ENCODE measurements around the gene ASCC2. TPM values are rescaled to one million over a fixed set of nuclear protein-coding genes. Genes with fewer than 3 reads are reported as not detected.

The ASCC2 gene
- total RNA-seq, 2 experiments from 2014 or later: 86.5 to 91.4 TPM

- Mint-ChIP-seq H3K27me3 (ENCODE audit: low read depth) (no peaks in the 10 kb centered on the region), H3K4me1 (ENCODE audit: low read depth) (no peaks in the 10 kb centered on the region), H3K27ac (no peak overlapping the region), H3K36me3 (ENCODE audit: low read depth) (no peaks in the 10 kb centered on the region), H3K4me3 (no peak overlapping the region), H3K9me3 (ENCODE audit: insufficient read depth) (no peaks in the 10 kb centered on the region)
- ChIA-PET CTCF (interaction anchor here (1.4 kb wide), 1 partner anchor 153 kb away, joined by 3 read pairs; no protein-coding TSS in a partner anchor), POLR2A (interaction anchor here (0.8 to 1.1 kb wide), 2 partner anchors 9 to 16 kb away, joined by 3 to 4 read pairs; partner anchors contain the start of genes UQCR10 and ZMAT5)
- DNase-seq (no peak), ATAC-seq (no peak)
These were observed 55.8 kb downstream of the ASCC2 start for GRCh38 chr22:29782061-29782845.

- no peak overlapping the region for H3K27ac Mint-ChIP-seq
- H3K4me3 Mint-ChIP-seq: no peak overlapping the region
- no peaks in the 10 kb centered on the region for H3K4me1 Mint-ChIP-seq (ENCODE audit: low read depth)
- no peaks in the 10 kb centered on the region for H3K36me3 Mint-ChIP-seq (ENCODE audit: low read depth)
- no peaks in the 10 kb centered on the region for H3K27me3 Mint-ChIP-seq (ENCODE audit: low read depth)
- ChIA-PET POLR2A (interaction anchor here (1.1 kb wide), 1 partner anchor 14 kb away, joined by 4 read pairs; the partner anchor contains the start of genes UQCR10 and ZMAT5), CTCF (interaction anchor here (0.6 to 1.4 kb wide), 2 partner anchors 38 to 154 kb away, joined by 3 read pairs; no protein-coding TSS in a partner anchor)
- DNase-seq: no peak
- no peaks in the 10 kb centered on the region for H3K9me3 Mint-ChIP-seq (ENCODE audit: insufficient read depth)
- no peak for ATAC-seq
These were observed 57.1 kb downstream of the ASCC2 start for GRCh38 chr22:29780748-29781676.

GRCh38 chr22:29780220-29780619 is 57.9 kb downstream of the ASCC2 start:
- Mint-ChIP-seq H3K36me3 (ENCODE audit: low read depth) (no peaks in the 10 kb centered on the region), H3K27ac (no peak overlapping the region), H3K4me3 (no peak overlapping the region), H3K4me1 (ENCODE audit: low read depth) (no peaks in the 10 kb centered on the region), H3K9me3 (ENCODE audit: insufficient read depth) (no peaks in the 10 kb centered on the region), H3K27me3 (ENCODE audit: low read depth) (no peaks in the 10 kb centered on the region)
- ATAC-seq: no peak
- ChIA-PET CTCF (no interaction called here), POLR2A (no interaction called here)
- DNase-seq: no peak

- Mint-ChIP-seq H3K27me3 (ENCODE audit: low read depth) (no peaks in the 10 kb centered on the region), H3K36me3 (ENCODE audit: low read depth) (peaks cover 26% of the 10 kb centered on the region)
- no peak for ATAC-seq
These were observed 64.8 kb downstream of the ASCC2 start for GRCh38 chr22:29773233-29773632.

GRCh38 chr22:29772170-29772641 is 65.9 kb downstream of the ASCC2 start:
- no peak overlapping the region for H3K4me3 Mint-ChIP-seq
- peaks cover 17% of the 10 kb centered on the region for H3K4me1 Mint-ChIP-seq (ENCODE audit: low read depth)
- H3K9me3 Mint-ChIP-seq (ENCODE audit: insufficient read depth): no peaks in the 10 kb centered on the region
- POLR2A ChIA-PET: no interaction called here
- peaks cover 27% of the 10 kb centered on the region for H3K36me3 Mint-ChIP-seq (ENCODE audit: low read depth)
- no peak overlapping the region for H3K27ac Mint-ChIP-seq
- CTCF ChIA-PET: interaction anchor here (1.4 kb wide), 1 partner anchor 232 kb away, joined by 5 read pairs; no protein-coding TSS in a partner anchor
- no peak for DNase-seq
- H3K27me3 Mint-ChIP-seq (ENCODE audit: low read depth): no peaks in the 10 kb centered on the region
- no peak for ATAC-seq

More at GRCh38 chr22:29773233-29773632, 64.8 kb downstream of the ASCC2 start:
- Mint-ChIP-seq H3K4me1 (ENCODE audit: low read depth) (peaks cover 12% of the 10 kb centered on the region), H3K9me3 (ENCODE audit: insufficient read depth) (no peaks in the 10 kb centered on the region), H3K4me3 (no peak overlapping the region), H3K27ac (no peak overlapping the region)
- no peak for DNase-seq
- CTCF ChIA-PET: interaction anchor here (0.8 to 1.4 kb wide), 3 partner anchors 231 to 482 kb away, joined by 3 to 5 read pairs (median 3); no protein-coding TSS in a partner anchor
- POLR2A ChIA-PET: interaction anchor here (0.6 kb wide), 1 partner anchor 169 kb away, joined by 3 read pairs; no protein-coding TSS in a partner anchor

GRCh38 chr22:29769723-29770321 is 68.3 kb downstream of the ASCC2 start:
- POLR2A ChIA-PET: interaction anchor here (0.6 kb wide), 1 partner anchor 70 kb away, joined by 3 read pairs; no protein-coding TSS in a partner anchor
- H3K36me3 Mint-ChIP-seq (ENCODE audit: low read depth): peaks cover 31% of the 10 kb centered on the region
- peaks cover 33% of the 10 kb centered on the region for H3K4me1 Mint-ChIP-seq (ENCODE audit: low read depth)
- no peaks in the 10 kb centered on the region for H3K27me3 Mint-ChIP-seq (ENCODE audit: low read depth)
- no peak overlapping the region for H3K4me3 Mint-ChIP-seq
- CTCF ChIA-PET: interaction anchor here (0.6 kb wide), 1 partner anchor 245 kb away, joined by 3 read pairs; no protein-coding TSS in a partner anchor
- no peak overlapping the region for H3K27ac Mint-ChIP-seq
- H3K9me3 Mint-ChIP-seq (ENCODE audit: insufficient read depth): no peaks in the 10 kb centered on the region
- ATAC-seq: no peak
- no peak for DNase-seq

- Mint-ChIP-seq H3K36me3 (ENCODE audit: low read depth) (peaks cover 31% of the 10 kb centered on the region), H3K27me3 (ENCODE audit: low read depth) (no peaks in the 10 kb centered on the region), H3K9me3 (ENCODE audit: insufficient read depth) (no peaks in the 10 kb centered on the region), H3K4me3 (peak overlapping the region; percentile 93), H3K4me1 (ENCODE audit: low read depth) (peaks cover 42% of the 10 kb centered on the region), H3K27ac (peak overlapping the region; percentile 92)
- DNase-seq: no peak
- ChIA-PET CTCF (no interaction called here), POLR2A (no interaction called here)
- no peak for ATAC-seq
These were observed 69.9 kb downstream of the ASCC2 start for GRCh38 chr22:29768052-29768693.

GRCh38 chr22:29767171-29768051 is 70.7 kb downstream of the ASCC2 start, which contains the start of gene UQCR10:
Gene UQCR10, plus strand, starts transcription at chr22:29767369. Its CDS starts 30 bp downstream, at chr22:29767399.
- CTCF ChIA-PET: interaction anchor here (0.9 to 1.2 kb wide), 3 partner anchors 131 to 237 kb away, joined by 3 to 5 read pairs (median 5); no protein-coding TSS in a partner anchor
- H3K27ac Mint-ChIP-seq: peak within 1 kb of the TSS; percentile 92
- POLR2A ChIA-PET: interaction anchor here (1.0 to 1.7 kb wide), 5 partner anchors 14 to 116 kb away, joined by 3 to 8 read pairs (median 4); partner anchors contain the start of genes ASCC2 and MTMR3

GRCh38 chr22:29766632-29767170 is 71.4 kb downstream of the ASCC2 start, which contains the start of gene ZMAT5:
Gene ZMAT5, minus strand, starts transcription at chr22:29767007. Its CDS starts 18,463 bp downstream, at chr22:29748544.
- Mint-ChIP-seq H3K27ac (peak within 1 kb of the TSS; percentile 92), H3K27me3 (ENCODE audit: low read depth) (no peaks in the 10 kb centered on the region), H3K4me3 (peak within 1 kb of the TSS; percentile 93), H3K4me1 (ENCODE audit: low read depth) (peaks cover 42% of the 10 kb centered on the region), H3K36me3 (ENCODE audit: low read depth) (peaks cover 28% of the 10 kb centered on the region), H3K9me3 (ENCODE audit: insufficient read depth) (no peaks in the 10 kb centered on the region)
- ChIA-PET POLR2A (interaction anchor here (1.0 to 1.7 kb wide), 5 partner anchors 15 to 117 kb away, joined by 3 to 8 read pairs (median 4); partner anchors contain the start of genes ASCC2 and MTMR3), CTCF (interaction anchor here (0.9 to 1.2 kb wide), 3 partner anchors 131 to 238 kb away, joined by 3 to 5 read pairs (median 5); no protein-coding TSS in a partner anchor)
- peak; percentile 97 for DNase-seq
- peak; percentile 96 for ATAC-seq

More at GRCh38 chr22:29767171-29768051, 70.7 kb downstream of the ASCC2 start, which contains the start of gene UQCR10:
- H3K4me1 Mint-ChIP-seq (ENCODE audit: low read depth): peaks cover 42% of the 10 kb centered on the region
- peak; percentile 87 for ATAC-seq
- H3K4me3 Mint-ChIP-seq: peak within 1 kb of the TSS; percentile 93
- peaks cover 31% of the 10 kb centered on the region for H3K36me3 Mint-ChIP-seq (ENCODE audit: low read depth)
- H3K27me3 Mint-ChIP-seq (ENCODE audit: low read depth): no peaks in the 10 kb centered on the region
- peak; percentile 95 for DNase-seq
- no peaks in the 10 kb centered on the region for H3K9me3 Mint-ChIP-seq (ENCODE audit: insufficient read depth)
